Embryonic facial prominence (tissue), 1 donor: ENCODE data around the gene PKN1.
A peak's percentile ranks its signal among the peaks of the same experiment; 100 is the strongest.
"Not testable (repeated sequence)": the region's sequence is repeated elsewhere in the genome, so short reads cannot be mapped to it uniquely, and the experiment has no call there.

Source experiments
- DNase-seq: peaks from one replicate; pipeline ENCODE4 v3.0.0-alpha.2; 2016; ENCODE audit errors: extremely low spot score

PKN1 gene

DNA sequence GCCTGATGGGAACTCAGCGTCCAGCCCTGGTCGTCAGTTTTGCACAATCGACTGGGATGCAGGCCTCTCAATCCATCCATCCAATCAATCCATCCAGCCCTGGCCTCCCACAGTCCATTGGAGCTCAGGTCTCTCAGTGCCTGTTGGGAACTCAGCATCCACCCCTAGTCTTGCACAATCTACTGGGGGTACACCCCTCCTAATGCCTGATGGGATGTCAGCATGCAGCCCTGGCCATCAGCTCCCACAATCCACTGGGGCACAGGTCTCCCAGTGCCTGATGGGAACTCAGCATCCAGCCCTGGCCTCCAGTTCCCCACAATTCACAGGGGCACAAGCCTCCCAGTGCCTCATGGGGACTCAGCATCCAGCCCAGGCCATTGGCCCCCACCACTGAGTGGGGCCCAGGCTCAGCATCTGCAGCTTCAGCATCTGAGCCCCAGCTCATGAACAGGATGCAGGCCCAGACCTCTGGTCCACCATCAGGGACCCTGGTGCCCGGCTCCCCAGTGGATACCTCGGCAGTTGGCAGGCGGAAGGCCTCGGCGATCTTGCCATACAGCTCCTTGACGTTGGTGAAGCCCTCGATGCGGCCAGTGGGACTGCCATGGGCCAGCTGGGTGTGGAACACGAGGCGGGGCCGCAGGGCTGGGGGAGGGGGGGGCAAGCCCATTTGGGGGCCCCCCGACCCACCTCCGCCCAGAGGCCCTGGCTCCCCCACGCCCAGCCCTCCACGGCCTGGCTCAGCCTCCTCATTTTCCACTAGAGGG lies 49.3 kb downstream of the PKN1 start:
- no peak for DNase-seq

- no peak for DNase-seq
Measured at GRCh38 chr19:14487370-14488125, 54.4 kb downstream of the PKN1 start.

- no peak for DNase-seq
Measured at GRCh38 chr19:14492756-14493337, 59.7 kb downstream of the PKN1 start.

DNA sequence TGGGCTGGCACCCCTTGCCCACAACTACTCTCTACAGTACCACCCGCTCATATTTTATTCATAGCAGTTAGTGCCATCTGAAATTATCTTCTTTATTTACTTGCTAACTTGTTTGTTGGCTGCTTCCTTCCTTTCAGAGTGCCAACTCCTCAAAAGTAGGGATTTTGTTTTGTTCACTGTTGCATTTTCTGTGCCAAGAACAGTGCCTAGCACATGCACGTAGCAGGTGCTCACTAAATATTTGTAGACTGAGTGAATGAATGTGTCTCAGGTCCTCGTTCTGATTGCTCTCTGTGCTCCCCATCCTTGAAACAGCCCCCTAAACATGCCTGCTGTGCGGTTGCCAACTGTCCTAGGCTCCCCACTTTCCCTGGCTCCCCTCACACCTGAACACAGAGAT lies 61.3 kb downstream of the PKN1 start:
- DNase-seq, result no peak

GRCh38 chr19:14494910-14495671 lies 62.0 kb downstream of the PKN1 start:
- no peak for DNase-seq

DNA sequence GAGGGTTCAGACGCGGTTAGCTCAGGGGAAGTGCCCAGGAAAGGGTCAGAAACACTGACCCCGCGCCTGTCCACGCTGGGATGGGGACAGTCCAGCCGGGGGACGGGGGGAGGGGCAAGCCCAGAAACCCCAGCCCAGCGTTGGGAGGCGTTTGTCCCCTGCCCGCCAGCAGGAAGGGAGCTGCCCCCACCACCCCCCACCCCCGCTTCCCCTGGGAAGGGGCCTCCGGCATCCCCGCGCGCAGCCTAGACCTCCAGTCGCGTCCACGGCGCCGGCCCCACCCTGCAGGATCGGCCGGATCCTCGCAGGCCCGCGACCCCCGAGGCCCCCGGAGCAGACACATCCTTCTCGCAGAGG lies 62.5 kb downstream of the PKN1 start:
- DNase-seq, result no peak

DNA sequence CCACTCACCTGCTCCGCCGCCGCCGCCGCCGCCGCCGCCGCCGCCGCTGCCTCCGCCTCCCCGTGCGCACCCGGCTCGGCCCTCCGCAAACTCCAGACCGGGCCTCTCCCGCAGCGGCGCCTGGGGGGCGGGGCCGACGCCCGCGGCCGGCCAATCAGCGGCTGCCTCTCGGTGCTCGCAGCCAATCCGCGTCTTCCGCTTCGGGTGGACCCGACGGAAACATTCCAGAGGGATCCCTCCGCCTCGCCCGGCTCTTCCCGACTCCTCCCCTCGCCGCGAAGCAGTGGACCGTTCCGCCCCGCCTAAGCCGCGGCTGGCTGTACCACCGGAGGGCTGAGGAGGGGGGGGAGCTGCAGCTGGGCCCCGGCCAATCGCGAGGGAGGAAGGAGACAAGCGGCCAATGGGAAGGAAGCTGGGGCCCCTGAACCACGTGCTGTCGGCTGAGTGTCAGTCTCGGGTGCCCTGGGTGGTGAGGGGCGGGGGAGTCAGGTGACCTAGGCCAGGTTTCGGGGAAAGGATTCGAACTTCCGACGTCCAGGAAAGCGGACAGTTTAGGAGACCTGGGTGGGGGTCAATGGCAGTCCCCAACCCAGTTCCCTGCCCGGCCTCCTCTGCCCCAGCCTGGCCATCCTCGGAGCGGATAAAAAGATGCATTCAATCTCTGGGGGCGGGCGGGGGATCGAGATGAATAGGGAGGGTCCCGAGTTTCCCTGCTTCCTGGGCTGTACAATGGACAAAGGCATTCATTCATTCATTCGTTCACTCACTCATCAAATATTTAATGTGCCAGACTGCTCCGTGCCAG lies 63.1 kb downstream of the PKN1 start, which contains the start of gene GIPC1:
Gene GIPC1, minus strand, starts transcription at position 99 of the 805 bp plus-strand sequence. CDS start 13,151 bp downstream, outside the sequence.
- peak; percentile 96 for DNase-seq

- DNase-seq, result no peak
Measured at GRCh38 chr19:14496834-14497227, 63.7 kb downstream of the PKN1 start.

DNA sequence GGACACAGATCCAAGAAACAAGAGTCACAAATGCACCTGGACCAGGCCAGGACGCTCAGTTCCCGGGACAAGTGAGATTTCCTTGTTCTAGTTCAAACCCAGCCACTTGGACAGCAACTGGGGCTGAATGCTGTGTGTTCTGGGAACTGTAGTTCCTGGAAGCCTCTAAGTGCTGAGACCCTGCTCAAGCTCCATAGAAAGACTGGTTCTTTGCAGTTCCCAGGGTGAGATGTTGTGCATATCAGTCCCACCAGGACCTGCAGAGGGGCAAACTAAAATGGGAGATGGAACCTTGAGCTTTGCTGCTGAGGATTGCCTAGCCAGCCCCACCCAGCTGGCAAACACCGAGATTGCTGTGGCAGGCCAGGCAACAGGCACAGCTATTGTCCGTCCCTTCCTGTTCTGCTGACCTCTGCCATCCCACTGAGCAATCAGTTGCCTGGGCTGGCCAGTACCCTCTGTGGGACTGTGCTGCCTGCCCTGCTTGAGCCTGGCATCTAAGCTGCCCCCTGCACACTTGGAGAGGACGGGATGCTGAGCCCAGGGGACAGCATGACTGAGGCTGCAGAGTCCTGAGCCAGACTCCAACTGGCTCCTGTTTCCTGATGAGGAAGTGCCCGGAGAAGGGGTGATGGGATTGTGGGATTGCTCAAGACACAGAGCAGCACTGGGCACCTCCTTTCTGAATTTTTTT lies 64.3 kb downstream of the PKN1 start:
- no peak for DNase-seq

GRCh38 chr19:14502334-14503092 lies 69.4 kb downstream of the PKN1 start:
- DNase-seq, result no peak

DNA sequence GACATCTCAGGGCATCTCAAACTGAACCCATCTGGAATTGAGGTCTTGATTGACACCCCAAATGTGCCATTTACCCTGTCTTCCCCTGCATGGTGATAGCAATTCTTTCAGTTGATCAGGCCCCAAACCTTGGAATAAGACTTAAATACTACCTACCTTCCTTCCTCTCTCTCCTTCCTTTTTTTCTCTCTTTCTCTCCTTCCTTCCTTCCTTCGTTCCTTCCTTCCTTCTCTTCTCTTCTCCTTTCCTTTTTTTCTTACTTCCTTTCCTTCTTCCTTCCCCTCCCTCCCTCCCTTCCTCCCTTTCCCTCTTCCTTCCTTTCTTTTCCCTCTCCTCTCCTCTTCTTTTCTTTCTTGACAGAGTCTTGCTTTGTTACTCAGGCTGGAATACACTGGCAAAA lies 70.2 kb downstream of the PKN1 start:
- DNase-seq, result no peak

DNA sequence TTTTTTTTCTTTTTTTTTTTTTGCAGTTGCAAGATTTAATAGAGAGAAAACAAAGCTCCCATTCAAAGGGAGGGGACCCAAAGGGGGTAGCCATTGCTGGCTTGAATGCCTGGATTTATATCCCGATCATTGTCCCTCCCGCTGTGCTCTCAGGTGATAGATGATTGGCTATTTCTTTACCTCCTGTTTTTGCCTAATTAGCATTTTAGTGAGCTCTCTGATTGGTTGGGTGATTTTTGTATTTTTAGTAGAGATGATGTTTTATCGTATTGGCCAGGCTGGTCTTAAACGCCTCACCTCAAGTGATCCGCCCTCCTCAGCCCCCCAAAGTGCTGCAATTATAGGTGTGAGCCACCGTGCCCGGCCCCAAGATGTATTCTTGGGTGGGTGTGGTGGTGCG lies 71.5 kb downstream of the PKN1 start:
- DNase-seq, result not testable (repeated sequence)

DNA sequence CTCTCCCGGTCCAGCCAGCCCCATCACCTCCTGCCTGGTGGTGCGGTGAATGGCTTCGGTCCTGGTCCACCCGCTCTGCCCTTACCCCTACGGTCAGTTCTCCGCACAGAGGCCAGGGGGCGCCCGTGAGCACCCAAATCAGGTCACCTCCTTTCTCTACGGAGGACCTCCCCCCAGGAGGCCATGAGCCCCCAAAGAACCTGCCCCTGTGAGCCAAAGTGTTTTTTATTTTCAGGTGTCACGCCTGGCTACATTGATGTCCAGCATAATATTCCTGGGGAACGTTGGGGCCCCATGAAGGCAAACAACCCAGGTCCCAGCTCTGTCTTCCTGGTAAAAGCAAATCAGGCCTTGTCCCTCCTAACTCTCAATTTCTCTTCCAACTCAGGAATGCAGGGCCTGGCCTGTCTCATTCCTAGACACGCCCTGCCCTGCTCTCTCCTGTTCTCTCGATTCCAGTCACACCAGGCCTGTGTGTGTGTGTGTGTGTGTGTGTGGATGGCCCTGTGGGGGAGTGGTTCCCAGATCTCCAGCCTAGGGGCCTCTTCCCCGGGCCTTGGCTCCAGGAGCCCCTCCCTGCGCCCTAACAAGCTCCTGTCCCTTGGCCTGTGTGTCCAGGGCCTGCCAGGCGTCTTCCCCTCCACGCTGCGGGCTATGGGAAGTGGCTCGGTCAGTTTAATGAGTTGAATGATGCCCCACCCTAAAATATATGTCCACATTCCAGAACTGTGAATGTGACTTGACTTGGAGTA lies 72.6 kb downstream of the PKN1 start:
- no peak for DNase-seq

- DNase-seq, result no peak
Measured at GRCh38 chr19:14507704-14508542, 74.8 kb downstream of the PKN1 start.

GRCh38 chr19:14510311-14511228 lies 77.5 kb downstream of the PKN1 start:
- no peak for DNase-seq

GRCh38 chr19:14511229-14511593 lies 78.1 kb downstream of the PKN1 start:
- no peak for DNase-seq

DNA sequence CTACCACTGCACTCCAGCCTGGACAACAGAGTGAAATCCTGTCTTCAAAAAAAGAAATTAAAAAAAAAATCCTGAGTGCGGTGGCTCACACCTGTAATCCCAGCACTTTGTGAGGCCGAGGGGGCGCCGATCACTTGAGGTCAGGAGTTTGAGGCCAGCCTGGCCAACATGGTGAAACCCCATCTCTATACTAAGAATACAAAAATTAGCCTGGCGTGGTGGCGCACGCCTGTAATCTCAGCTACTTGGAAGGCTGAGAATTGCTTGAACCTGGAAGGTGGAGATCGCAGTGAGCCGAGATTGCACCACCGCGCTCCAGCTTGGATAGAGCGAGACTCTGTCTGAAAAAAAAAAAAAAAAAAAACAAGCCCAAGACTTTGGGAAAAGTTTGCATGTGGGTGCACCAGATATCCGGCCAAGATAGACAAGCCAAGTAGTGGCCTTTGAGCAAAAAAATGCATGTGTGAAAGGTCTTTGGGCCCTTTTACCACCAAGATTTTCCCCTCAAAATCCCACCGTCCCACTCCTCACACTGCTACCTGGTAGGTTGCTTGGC lies 79.4 kb downstream of the PKN1 start:
- no peak for DNase-seq
